DMS53 (cell line): ENCODE measurements around the gene F2R.

ENCODE experiments used
- DNase-seq: peaks from one replicate; lab custom pipeline; 2025; lab: John Stamatoyannopoulos, UW

F2R gene

DNA sequence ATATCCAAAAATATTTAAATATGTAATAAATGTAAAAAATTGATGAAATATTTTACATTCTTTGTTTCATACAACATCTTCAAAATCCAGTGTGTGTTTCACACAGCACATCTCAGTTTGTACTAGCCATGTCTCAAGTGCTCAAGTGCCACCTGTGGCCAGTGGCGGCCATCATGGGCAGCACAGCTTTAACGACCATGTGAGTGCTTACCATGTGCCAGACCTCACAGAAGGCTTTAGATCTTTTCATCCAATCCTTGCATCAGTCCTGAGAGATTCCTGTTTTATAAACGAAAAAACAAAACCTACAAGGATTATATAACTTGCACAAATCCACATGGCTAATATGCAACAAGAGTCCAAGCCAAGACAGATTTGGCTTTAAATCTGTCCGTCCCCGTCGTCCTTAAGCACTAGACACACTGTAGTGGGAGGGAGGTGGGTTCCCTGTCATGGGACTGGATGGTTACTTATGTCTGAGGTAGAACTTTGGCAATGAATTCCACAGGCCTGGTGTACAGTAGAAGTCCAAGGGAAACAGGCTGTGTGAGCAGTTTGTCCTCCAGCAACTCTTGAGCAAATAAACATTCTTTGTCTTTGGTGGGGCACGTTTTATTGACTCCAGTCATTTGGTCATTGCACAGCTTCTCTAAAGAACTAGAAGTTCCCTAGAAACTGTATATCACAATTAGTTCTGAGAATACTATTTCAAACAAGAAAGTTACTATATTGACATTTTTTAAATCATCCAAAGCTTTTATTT lies 25.0 kb upstream of the F2R start:
- peak; percentile 17 for DNase-seq

DNA sequence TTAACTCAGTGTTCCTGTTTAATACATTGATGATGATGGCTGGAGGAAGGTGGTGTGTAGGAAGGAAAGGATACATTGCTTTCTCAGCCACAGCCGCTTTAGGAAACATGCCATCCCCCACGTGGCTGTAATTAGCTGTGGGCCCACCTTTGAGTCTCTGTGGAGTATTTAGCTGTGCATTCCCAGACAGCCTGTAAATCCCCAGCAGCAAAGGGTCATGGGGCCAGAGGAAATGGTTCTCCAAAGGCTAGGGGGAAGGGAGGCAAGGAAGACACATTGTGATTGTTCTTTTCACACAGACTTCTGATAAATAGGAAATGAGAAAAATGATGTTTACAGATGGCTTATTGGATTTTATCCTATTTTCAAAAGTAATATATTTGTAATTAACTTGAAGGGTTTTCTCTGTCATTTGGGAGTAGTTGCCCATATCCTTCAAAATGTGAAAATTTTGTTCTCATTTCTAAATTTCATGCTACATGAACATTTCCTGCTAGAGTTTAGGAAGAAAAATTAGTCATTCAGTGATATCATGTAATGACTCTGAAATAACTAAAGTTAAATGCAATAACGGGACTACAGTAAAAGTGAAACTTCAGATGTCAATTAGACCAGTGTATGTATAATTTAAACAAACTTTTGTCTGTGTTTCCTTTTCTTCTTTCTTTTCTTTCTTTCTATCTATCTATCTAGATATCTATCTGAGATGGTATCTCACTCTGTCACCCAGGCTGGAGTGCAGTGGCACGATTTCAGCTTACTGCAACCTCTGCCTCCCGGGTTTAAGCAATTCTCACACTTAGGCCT lies 24.3 kb upstream of the F2R start:
- DNase-seq = no peak

DNA sequence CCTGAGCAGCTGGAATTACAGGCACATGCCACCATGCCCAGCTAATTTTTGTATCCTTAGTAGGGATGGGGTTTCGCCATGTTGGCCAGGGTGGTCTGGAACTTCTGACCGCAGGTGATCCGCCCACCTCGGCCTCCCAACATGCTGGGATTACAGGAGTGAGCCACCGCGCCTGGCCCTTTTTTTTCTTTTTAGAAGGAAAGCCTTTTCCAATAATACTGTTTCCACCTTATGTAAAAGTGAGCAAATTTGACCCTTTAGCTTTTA lies 23.7 kb upstream of the F2R start:
- DNase-seq = no peak

DNA sequence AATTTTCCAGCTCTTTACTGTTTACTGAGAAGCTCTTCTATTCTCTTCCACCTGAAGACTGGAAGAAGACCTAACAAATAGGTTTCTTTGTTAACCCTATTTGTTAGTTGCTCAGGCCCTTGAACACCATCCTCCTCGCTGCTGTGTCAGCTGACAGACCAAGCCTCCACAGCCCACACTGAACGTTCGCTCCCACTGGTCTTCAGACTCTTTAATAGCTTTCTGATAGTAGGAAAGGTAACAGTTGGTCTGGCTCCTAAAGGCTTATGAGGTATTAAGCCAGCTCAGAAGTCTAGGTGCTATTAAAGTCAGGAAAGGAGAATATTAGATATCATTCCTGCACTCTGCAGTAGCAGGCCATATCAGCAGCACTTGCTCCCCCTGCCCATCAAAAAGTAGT lies 23.3 kb upstream of the F2R start:
- no peak for DNase-seq

DNA sequence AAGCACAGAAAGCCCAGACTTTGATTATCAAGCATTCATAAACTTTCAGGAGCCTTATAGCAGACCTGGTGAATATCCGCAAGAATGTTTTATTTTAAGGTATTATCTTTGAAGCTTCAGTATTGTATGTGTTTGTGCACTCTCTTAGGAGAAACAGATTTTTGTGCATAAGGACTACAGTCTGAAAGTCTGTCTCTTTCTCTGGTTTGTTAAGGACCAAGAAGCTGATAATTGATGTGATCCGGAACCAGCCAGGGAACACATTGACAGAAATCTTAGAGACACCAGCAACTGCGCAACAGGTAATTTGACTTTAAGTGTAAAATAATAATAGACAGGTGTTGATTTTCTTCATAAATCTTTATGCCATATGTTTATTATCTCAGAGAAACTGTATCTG lies 22.8 kb upstream of the F2R start:
- no peak for DNase-seq

DNA sequence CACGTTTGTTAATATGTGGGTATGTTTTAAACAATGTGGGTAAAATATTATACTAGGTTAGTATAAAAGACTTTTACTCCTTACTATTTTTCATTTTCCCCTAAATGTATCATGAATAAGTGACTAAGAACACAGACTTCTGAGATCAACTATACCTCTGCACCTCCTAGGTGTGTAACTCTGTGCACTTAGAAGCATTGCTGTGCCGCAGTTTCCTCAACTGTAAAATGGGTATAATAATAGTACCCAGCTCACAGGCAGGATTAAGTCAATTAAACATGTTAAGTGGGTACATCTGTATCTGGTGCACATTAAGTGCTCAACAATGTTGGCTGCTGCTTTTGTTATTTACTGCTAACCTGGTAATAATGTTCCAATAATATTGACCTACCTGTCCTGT lies 21.6 kb upstream of the F2R start:
- DNase-seq = no peak

DNA sequence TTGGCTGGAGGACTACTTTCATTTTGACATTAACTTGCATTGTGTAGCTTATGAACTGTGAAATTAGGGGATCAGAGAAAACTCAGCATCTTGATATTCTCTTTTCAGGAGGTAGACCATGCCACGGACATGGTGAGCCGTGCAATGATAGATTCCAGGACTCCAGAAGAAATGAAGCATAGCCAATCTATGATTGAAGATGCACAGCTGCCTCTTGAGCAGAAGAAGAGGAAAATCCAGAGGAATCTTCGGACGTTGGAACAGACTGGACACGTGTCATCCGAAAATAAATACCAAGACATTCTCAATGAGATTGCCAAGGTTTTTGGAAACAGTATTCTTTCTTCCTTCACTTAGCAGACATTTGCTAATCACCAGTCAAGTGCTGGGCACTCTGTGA lies 20.6 kb upstream of the F2R start:
- DNase-seq = no peak

DNA sequence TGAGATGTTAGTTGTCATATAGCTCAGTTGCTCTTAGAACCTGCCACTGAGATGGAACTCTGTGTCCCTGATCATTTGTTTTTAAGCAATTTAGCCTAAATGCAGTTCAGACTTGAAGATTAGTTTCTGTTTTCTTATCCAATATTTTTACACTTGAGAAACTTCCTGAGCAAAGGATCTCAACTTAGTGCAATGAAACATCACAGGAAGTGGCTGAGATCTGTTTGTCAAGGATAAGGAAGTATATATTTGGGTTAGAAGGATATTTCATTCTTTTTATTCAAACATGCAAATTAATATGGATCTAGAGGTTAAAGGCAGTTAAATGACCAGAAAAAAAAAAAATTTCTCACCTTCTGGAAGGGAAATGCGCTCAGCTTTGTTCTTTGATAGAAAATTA lies 19.7 kb upstream of the F2R start:
- DNase-seq = no peak

DNA sequence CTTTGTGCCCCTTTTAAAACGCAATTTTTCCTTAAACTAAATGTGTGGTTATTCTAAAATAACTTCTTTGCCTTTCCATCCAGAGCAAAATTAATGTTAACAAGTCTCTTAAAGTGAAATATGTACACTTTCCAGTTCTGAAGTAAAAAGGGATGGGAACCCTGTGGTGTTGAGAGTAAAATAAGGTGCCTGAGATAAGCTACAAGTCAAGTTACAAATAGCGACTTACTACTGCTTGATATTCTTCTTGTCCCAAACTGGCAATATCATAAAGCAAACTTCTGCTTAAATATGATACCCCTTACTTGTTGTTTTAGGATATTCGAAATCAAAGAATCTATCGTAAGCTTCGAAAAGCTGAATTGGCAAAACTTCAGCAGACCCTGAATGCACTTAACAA lies 18.3 kb upstream of the F2R start:
- DNase-seq = no peak

DNA sequence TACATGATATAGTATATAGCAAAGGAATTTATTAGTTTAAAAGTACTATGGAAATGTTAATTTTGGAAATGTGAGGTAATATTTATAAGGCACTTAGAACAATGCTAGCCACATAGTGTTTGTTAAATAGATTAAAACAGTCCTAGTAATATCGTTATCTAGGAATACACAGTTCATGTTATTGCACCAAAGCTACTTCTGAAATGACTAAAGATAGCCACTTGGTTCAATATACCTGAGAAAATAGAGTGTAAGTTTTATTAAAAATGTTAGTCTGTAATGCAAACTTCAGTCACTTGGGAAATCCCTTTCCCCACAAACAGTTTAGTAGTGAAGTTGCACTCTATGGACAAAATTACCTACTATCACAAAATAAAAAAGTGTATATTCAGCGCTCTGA lies 15.4 kb upstream of the F2R start:
- DNase-seq = no peak

DNA sequence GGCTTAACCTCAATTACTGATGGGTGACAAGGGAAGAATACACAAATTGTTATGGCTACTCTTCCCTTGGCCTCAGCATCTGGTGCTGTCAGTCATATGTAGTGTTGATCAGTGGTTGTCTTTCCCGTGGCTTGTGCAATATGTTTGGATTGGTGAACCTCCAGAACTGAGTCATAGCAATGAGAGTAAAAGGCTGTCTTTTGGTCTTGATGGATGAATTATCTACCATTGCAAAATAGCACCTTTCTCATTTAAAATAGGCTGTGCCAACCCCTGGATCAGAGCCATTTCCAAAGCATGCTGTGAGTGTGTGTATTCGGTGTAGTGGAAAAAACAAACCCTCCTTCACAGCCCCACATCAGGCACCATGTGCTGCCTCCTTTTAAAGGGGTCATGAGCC lies 14.6 kb upstream of the F2R start:
- DNase-seq = no peak

DNA sequence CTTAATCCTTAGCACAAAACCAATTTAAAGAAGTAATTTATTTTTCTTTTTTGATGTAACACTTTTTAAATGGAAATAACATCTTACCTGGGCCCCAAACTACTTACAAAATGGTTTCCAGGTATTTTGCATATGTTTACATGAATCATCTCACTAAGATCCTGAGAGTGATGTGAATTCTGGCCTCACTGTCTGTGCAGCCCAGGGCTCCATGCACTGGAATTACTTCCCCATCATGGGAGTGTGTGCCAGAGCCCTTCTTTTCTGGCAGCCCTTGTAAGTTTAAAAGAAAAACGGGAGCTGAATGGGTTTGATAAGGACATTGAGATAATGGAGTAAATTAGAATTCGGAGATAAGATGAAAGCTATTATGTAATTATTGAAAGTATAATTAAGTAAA lies 12.2 kb upstream of the F2R start:
- DNase-seq = no peak

DNA sequence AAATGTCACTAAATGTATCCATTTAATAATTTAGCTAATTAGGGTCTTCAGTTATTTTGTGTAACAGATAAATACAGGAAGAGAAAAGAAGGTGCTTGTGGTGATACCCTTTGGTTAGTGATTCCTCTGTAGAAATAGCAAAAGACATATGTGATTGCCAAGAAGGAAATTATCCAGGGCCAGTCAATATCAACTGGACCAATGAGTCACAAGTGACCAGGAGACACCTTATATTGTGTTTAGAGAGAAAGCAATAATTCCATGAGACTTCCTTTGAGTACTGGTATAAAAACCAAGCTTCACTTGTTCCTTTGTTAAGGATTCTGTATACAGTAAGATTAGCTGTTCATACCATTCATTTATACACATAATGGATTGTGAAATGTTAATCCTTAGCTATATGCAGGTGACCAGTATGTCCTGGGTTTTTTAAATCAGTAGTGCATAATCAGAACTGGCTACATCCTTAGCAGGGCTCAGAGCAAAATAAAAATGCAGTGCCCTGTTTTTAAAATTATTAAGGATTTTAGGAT lies 11.7 kb upstream of the F2R start:
- DNase-seq = no peak

DNA sequence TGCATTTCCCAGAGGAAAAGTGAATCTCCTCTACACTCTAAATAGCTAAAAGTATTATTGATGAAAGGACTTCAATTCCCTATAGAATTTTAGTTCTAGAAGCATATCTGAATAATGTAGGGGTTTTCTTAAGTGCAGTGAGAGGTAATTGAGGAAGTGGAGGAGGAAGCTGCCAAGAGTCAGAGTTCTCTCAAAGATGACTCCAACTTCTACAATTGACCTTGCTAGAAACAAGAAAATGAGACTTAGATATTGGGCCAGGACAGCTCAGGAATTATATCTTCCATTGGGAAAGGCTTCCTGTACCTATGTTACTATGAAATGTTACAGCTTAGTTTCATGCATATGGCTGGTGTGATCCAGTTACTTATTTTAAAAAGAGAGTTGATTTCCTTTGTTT lies 10.4 kb upstream of the F2R start:
- DNase-seq = no peak

DNA sequence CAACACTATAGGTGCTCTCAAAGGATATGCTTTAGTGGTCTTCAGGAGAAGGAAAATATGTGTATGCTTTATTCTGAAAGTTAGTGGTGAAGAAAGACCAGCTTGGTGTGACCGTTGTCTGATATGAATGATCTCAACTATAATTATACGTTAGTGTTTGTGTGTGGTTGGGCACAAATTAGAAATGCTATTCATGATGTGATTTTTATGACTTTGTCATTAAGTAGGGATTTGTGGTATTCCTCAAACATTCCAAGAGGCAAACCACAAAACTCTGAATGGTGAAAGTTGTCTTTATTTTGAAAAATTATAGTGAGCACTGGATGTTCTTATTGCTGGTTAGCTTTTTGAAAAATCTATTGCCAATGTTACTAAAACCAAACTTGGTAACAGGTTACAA lies 6.2 kb upstream of the F2R start:
- no peak for DNase-seq

DNA sequence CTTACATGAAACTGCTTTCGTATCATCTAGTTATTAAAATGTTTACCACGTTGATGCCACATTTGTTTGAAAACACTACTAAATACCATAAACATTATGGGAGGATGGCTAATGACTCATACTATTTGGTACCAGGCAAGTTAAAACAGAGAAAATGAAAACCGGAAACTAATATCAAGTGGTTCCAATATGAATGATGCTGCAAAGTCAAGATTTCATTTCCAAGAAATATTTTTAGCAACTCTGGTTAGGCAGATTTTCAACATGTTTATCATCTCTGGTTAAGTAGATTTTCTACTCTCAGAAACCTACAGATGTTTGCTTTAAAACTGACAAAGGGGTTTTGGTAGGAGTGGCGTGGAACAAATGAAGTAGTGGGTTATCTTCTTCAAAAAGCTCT lies 4.9 kb upstream of the F2R start:
- DNase-seq = no peak

DNA sequence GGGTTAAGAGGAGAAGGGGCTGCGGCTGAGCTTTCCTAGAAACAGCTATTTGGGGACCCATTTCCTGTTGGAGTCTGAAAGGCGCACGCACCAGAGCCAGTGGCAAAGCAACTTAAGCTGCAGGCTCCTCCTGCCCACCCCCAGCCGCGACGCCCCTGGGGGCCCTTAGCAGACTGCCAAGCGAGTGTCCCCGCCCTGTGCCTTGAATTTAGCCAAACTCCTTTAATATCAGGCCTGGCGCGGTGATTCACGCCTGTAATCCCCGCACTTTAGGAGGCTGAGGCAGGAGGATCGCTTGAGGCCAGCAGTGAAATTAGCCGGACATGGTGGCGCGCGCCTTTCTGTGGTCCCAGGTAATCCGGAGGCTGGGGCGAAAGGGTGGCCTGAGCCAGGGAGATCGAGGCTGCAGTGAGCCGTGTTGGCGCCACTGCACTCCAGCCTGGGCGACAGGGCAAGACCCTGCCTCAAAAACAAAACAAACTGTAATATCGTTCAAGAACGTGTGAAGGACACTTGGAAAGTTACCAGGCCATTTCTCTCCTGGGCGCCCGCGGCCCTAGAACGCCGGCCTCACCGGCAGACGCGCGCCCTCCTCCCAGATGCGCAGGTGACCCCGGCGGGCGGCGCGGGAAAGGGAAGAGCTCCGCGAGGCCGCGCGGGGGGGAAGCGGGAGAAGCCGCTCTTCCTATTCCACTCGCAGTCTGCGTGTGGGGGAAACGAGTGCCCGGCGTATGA lies 1.0 kb upstream of the F2R start:
- peak; percentile 64 for DNase-seq

DNA sequence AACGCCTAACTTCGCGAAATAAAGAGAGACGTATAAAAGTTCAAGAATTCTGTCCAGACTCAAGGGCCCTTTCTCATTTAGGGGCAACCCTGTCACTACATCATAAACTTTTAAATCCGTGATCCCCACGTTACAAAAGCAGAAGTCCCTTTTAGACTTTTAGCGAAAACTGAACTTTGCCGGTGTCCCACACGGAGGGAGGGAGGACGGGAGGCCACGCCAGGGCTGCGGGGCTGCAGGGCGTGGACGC lies 515 bp upstream of the F2R start:
- DNase-seq = no peak

DNA sequence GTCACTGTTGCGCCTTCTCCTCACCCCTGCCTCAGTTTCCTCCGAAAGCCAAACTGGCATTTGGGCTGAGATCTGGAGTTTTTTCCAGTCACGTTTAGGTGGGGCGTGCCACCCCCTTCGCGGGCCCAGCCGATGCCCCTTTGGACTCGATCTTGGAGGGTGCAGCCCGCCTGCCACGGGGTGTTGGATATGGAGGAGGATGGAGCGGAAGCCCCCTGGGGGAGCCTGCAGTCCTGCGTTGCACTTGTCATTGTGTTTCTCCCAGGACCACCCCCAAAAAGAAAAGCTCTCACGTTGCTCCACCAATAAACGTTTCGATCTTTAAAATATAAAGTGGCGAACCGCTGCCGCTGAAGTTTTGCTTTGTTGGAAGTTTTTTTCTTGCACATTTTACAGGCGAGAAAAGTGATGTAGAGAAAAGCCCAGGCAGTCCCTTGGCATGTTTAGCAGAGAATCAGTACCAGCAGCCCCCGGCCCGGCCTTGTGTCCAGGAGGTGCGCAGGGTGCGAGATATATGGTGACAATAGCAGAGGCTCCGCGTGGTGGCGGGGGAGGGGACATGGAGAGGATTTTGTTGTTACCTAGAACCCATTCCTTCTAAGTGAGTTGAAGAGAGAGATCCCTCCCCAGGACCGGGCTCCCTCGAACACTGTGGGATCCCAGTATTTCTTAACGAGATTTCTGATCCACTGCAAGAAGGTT lies 681 bp downstream of the F2R start:
- no peak for DNase-seq

DNA sequence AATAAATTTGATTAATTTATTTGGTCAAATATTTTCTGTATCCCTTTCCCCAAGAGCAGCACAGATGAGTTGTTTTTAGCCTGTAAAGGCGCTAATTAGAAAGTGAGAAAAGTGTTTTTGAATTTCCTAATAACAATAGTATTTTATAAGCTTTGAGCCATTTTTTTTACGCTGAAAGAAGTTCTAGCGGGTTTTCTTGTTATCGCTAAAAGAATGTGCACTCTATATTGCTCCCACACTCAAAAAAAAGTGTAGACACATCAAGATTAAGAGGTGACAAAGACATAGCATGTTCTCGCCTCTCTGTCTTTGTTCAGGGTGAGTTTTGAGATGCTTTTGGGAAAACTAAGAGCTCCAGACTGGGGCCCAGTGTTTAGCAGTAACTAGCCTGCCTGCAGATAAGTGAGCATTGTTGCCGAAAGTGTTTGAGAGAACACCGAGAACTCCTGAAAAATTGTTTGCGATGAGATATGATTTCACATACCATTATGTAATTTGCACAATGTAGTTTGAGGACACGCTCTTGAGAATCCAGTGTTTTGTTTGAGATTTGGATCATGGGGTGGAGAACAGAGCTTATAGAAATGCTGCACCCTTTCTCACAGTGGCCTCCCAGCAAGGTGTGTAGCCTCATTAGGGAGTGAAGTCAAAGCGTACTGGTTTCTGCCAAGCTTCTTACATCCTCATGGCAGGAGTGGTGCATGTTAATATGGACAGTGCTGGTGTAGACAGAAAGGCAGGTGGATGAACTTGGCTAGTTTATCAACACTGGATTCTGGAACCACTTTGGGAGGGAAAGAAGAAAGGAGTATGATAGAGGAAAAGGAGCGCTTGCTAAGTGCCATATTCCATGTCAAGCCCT lies 1.5 kb downstream of the F2R start:
- no peak for DNase-seq

DNA sequence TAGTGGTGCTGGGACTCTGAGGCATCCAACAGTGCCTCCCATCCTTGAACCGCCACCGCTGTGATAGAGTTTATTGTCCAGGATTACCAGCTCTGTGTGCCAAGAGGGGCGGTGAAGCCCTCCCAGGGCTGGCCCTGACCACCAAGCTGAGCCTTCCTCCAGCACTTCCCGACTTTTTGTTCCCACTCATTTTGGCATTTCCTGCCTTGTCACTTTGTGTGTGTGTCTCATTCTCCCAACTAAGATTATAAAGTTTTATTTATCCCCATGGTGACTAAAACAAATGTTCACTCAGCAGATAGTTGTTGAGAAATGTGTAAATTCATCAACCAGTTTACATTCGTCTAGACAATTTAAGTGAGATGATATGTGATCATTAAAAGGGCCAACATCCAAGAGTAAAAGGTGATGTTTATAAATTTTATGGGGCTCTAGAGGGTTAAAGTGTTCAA lies 2.5 kb downstream of the F2R start:
- DNase-seq = no peak

DNA sequence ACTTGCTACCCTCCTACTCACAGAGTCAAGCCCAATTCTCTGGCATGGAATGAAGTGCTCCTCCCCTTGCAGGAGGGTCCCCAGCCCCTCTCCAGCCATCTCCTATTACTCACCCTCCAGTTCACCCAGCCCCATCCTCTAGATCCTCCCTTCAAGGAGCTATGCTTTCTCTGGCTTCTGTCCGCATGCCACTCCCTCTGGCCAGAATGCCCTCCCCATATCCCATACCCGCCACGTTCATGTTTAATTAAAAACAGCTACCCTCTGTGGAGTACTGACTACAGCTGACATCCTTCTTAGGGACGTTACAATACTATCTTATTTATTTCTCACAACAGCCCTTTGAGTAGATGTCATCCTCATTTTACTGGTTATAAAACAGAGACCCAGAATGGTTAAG lies 3.0 kb downstream of the F2R start:
- DNase-seq = no peak
